Stomach (tissue), 4 donors: ENCODE results near the gene OR9A2.

Experiments
- EP300 ChIP-seq: sonication (generic); formaldehyde crosslinking; IDR thresholded peaks from one replicate; pipeline ENCODE4 v1.6.1; 2017; ENCODE audit warnings: antibody characterized with exemption
- POLR2A ChIP-seq, 4 donors: fragments of 450-650 bp; IDR thresholded peaks; one replicate each; pipeline ENCODE4 v1.6.1; 2016; ENCODE audit warnings: antibody characterized with exemption in 4 of 4, control low read depth in 2 of 4, mild to moderate bottlenecking in 1 of 4, moderate library complexity in 1 of 4
- TF ChIP-seq, protein P1 (sequence below), 7 experiments: fragments of 450-650 bp in 4 of 7; fragments of 200-600 bp in 3 of 7; sonication (generic) in 3 of 7; IDR thresholded peaks; one replicate each; pipeline ENCODE4 v1.5.1; 2016 to 2019; ENCODE audit warnings: antibody characterized with exemption in 7 of 7, control low read depth in 2 of 7, mild to moderate bottlenecking in 1 of 7

DNA sequence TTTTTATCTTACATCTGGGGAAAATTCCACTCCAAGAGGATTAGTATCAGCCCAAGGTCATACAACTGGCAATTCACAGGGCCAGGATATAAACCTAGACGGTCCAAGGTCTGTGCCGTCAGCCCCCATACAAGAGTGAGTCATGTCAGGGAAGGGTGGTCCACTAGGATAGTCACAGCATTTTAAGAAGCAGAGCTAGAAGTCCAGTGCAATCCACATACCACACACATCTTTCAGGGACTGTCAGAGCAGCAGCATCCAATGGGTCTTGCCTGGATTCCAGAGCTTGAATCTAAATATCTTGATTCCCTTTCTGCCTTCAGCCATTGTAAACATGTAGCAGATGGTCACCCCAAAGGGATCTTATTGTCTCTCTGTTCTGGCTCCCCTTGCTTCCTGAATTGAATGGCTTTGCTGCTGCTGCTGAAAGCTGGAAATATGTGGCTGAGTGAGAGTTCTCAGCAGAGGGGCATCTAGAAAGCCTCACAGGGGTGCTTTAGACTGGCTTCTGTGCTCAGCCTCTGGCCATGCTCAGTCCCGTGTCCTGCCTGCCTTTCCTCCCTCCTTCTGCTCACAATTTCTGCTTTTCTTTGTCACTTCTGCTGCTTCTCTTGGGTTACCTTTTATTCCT, 15.3 kb upstream of the OR9A2 start:
- TF ChIP-seq POLR2A (IDR thresholded peaks at IDR 0.05) (no peak), EP300 (no peak)
- TF ChIP-seq, protein P1, sequence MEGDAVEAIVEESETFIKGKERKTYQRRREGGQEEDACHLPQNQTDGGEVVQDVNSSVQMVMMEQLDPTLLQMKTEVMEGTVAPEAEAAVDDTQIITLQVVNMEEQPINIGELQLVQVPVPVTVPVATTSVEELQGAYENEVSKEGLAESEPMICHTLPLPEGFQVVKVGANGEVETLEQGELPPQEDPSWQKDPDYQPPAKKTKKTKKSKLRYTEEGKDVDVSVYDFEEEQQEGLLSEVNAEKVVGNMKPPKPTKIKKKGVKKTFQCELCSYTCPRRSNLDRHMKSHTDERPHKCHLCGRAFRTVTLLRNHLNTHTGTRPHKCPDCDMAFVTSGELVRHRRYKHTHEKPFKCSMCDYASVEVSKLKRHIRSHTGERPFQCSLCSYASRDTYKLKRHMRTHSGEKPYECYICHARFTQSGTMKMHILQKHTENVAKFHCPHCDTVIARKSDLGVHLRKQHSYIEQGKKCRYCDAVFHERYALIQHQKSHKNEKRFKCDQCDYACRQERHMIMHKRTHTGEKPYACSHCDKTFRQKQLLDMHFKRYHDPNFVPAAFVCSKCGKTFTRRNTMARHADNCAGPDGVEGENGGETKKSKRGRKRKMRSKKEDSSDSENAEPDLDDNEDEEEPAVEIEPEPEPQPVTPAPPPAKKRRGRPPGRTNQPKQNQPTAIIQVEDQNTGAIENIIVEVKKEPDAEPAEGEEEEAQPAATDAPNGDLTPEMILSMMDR (IDR thresholded peaks at IDR 0.05), result no peak
